Ectodermal cell (in vitro differentiated cells): ENCODE results near the gene EPHB2.

ENCODE experiments used
- H3K27ac ChIP-seq: 2 replicates; pipeline ENCODE4 v1.7.0; 2013; ENCODE audit warnings: mild to moderate bottlenecking, low read depth, low read length; ENCODE audit not compliant: insufficient read depth, poor library complexity, severe bottlenecking
- H3K27me3 ChIP-seq: 2 replicates; pipeline ENCODE4 v1.7.0; 2013; ENCODE audit warnings: mild to moderate bottlenecking, low read length; ENCODE audit not compliant: insufficient read depth, control insufficient read depth, poor library complexity, severe bottlenecking
- H3K36me3 ChIP-seq: one replicate; pipeline ENCODE4 v1.7.0; 2013; ENCODE audit warnings: low read length; ENCODE audit not compliant: control insufficient read depth, insufficient read depth
- H3K4me1 ChIP-seq: one replicate; pipeline ENCODE4 v1.7.0; 2013; ENCODE audit warnings: low read length; ENCODE audit not compliant: control insufficient read depth, insufficient read depth
- H3K4me3 ChIP-seq: 2 replicates; pipeline ENCODE4 v1.7.0; 2013; ENCODE audit warnings: low read depth, low read length, control low read depth; ENCODE audit not compliant: insufficient read depth
- H3K9me3 ChIP-seq: 2 replicates; pipeline ENCODE4 v1.7.0; 2013; ENCODE audit warnings: mild to moderate bottlenecking, low read length, moderate library complexity; ENCODE audit not compliant: control insufficient read depth
- WGBS, 2 experiments: methylation state at CpG; one replicate each; pipeline ENCODE4 v1.1.7; 2013; ENCODE audit warnings: missing lambda C conversion rate in 2 of 2; 5-methylcytosine and 5-hydroxymethylcytosine counted together

The EPHB2 gene

GRCh38 chr1:22970096-22970495 lies 259.5 kb downstream of the EPHB2 start:
- H3K27me3 ChIP-seq, result peaks cover 6% of the 10 kb centered on the region
- H3K27ac ChIP-seq, result no peak overlapping the region
- no peaks in the 10 kb centered on the region for H3K36me3 ChIP-seq
- H3K4me3 ChIP-seq, result no peak overlapping the region
- peaks cover 8% of the 10 kb centered on the region for H3K4me1 ChIP-seq
- WGBS, 2 experiments, result 94 to 100% methylated on average over 2 of the region's 2 CpGs
- no peaks in the 10 kb centered on the region for H3K9me3 ChIP-seq
